ENCODE results near the gene JAKMIP1. TPM values are rescaled to one million over a fixed set of nuclear protein-coding genes. Genes with fewer than 3 reads are reported as not detected.

The JAKMIP1 gene
- total RNA-seq, 2 donors from 2014 or later: 0.78 to 1.3 TPM

- H3K4me3 ChIP-seq: no peak overlapping the region
- DNase-seq (no peak), ATAC-seq (no peak)
- H3K27ac ChIP-seq: no peak overlapping the region
- H3K9me3 ChIP-seq: no peaks in the 10 kb centered on the region
- 65 to 73% methylated on average over 2 to 8 of the region's 8 CpGs for WGBS, 2 donors
- H3K27me3 ChIP-seq: no peaks in the 10 kb centered on the region
- intact Hi-C loops (cut with DNase I): no loop called here
- no peaks in the 10 kb centered on the region for H3K36me3 ChIP-seq (replicated peaks in 1 of 2; ENCODE audit: insufficient read depth in 1 of 2, low read depth in 2 of 2)
- TF ChIP-seq POLR2A (IDR thresholded peaks at IDR 0.05) (no peak), CTCF (IDR thresholded peaks at IDR 0.05) (no peak)
- no peaks in the 10 kb centered on the region for H3K4me1 ChIP-seq
Observed at GRCh38 chr4:6020613-6021012, 179.7 kb downstream of the JAKMIP1 start.

GRCh38 chr4:6019316-6020263 lies 180.8 kb downstream of the JAKMIP1 start:
- DNase-seq (peak; percentile 45 to 62 (median 50)), ATAC-seq (no peak)
- Histone ChIP-seq H3K27ac (no peak overlapping the region), H3K36me3 (replicated peaks in 1 of 2; ENCODE audit: insufficient read depth in 1 of 2, low read depth in 2 of 2) (no peaks in the 10 kb centered on the region), H3K9me3 (no peaks in the 10 kb centered on the region), H3K4me1 (no peaks in the 10 kb centered on the region), H3K27me3 (no peaks in the 10 kb centered on the region), H3K4me3 (no peak overlapping the region)
- 28 to 31% methylated on average over 22 of the region's 22 CpGs for WGBS, 2 donors
- intact Hi-C loops (cut with DNase I): no loop called here
- TF ChIP-seq POLR2A (IDR thresholded peaks at IDR 0.05) (no peak), CTCF (IDR thresholded peaks at IDR 0.05) (peak; percentile 44 to 93 (median 66))

- Histone ChIP-seq H3K4me3 (no peak within 1 kb of the TSS), H3K27me3 (no peaks in the 10 kb centered on the region), H3K36me3 (replicated peaks in 1 of 2; ENCODE audit: insufficient read depth in 1 of 2, low read depth in 2 of 2) (no peaks in the 10 kb centered on the region), H3K4me1 (no peaks in the 10 kb centered on the region), H3K27ac (no peak within 1 kb of the TSS), H3K9me3 (no peaks in the 10 kb centered on the region)
- no peak for DNase-seq
- intact Hi-C loops (cut with DNase I): no loop called here
- TF ChIP-seq CTCF (IDR thresholded peaks at IDR 0.05) (no peak), POLR2A (IDR thresholded peaks at IDR 0.05) (no peak)
- no peak for ATAC-seq
- WGBS, 2 donors: 52 to 63% methylated on average over 8 of the region's 8 CpGs
Observed at GRCh38 chr4:6018331-6018730, 182.0 kb downstream of the JAKMIP1 start, which contains the start of gene C4orf50. C4orf50 (minus strand) TSS chr4:6018431.

GRCh38 chr4:6017800-6018199 lies 182.5 kb downstream of the JAKMIP1 start:
- TF ChIP-seq CTCF (IDR thresholded peaks at IDR 0.05) (no peak), POLR2A (IDR thresholded peaks at IDR 0.05) (no peak)

More at GRCh38 chr4:6017800-6018199, 182.5 kb downstream of the JAKMIP1 start:
- no peaks in the 10 kb centered on the region for H3K9me3 ChIP-seq
- H3K27me3 ChIP-seq: no peaks in the 10 kb centered on the region
- 68 to 75% methylated on average over 10 to 11 of the region's 11 CpGs for WGBS, 2 donors
- H3K27ac ChIP-seq: no peak overlapping the region
- DNase-seq: no peak
- no peak for ATAC-seq
- no peak overlapping the region for H3K4me3 ChIP-seq
- intact Hi-C loops (cut with DNase I): no loop called here
- no peaks in the 10 kb centered on the region for H3K36me3 ChIP-seq (replicated peaks in 1 of 2; ENCODE audit: insufficient read depth in 1 of 2, low read depth in 2 of 2)
- no peaks in the 10 kb centered on the region for H3K4me1 ChIP-seq

Measured in body of pancreas (tissue), 4 donors.